ENCODE results near the gene ABCG2. TPM values are rescaled to one million over a fixed set of nuclear protein-coding genes. Genes with fewer than 3 reads are reported as not detected.

Gene ABCG2
- polyA plus RNA-seq, 1 of the 3 experiments (the other 2 are of a cell fraction): 0.02 TPM

DNA sequence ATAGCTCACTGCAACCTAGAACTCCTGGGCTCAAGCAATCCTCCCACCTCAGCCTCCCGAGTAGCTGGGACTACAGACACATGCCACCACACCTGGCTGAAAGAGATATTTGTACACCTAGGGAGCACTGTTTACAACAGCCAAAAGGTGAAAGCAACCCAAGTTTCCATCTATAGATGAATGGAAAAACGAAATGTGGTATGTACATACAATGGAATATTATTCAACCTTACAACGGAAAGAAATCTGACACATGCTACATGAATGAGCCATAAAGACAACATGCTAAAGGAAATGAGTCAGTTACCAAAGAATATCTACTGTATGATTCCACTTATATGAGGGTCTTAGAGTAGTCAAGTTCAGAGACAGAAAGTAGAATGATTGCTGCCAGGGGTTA lies 52.2 kb downstream of the ABCG2 start:
- ChIA-PET POLR2A (no interaction called here), CTCF (no interaction called here)
- 68% methylated on average over 3 of the region's 3 CpGs for WGBS (ENCODE audit: low lambda C conversion rate)
- Histone ChIP-seq H3K9me3 (no peaks in the 10 kb centered on the region), H3K9me2 (no peaks in the 10 kb centered on the region), H3K27me3 (ENCODE audit: insufficient read depth) (no peaks in the 10 kb centered on the region), H3F3A (replicated peaks; ENCODE audit: insufficient read depth) (peaks cover 16% of the 10 kb centered on the region), H3K9ac (no peak overlapping the region), H3K27ac (ENCODE audit: low read depth in 2 of 2, low read length in 1 of 2) (peak overlapping the region in 1 of 2 experiments; percentile 38; a peak in 1 of 4 replicates), H2AFZ (ENCODE audit: low read depth) (no peak overlapping the region), H3K4me3 (ENCODE audit: low read depth in 2 of 2, low read length in 1 of 2) (no peak overlapping the region), H3K79me2 (ENCODE audit: insufficient read depth) (no peaks in the 10 kb centered on the region), H3K4me1 (ENCODE audit: control insufficient read depth in 1 of 2, insufficient read depth in 2 of 2, low read depth in 1 of 2, low read length in 1 of 2) (peaks cover 0 to 2% of the 10 kb centered on the region in 2 experiments; a peak in 2 of 4 replicates), H3K4me2 (no peak overlapping the region), H3K36me3 (replicated peaks in 1 of 2; ENCODE audit: control insufficient read depth in 1 of 2, insufficient read depth in 2 of 2, low read length in 1 of 2) (no peaks in the 10 kb centered on the region), H4K20me1 (ENCODE audit: insufficient read depth) (no peaks in the 10 kb centered on the region)
- TF ChIP-seq CHD2 (IDR thresholded peaks at IDR 0.05; ENCODE audit: low read length, partially characterized antibody): no peak
- TF ChIP-seq, protein P1, sequence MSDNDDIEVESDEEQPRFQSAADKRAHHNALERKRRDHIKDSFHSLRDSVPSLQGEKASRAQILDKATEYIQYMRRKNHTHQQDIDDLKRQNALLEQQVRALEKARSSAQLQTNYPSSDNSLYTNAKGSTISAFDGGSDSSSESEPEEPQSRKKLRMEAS (IDR thresholded peaks at IDR 0.05; ENCODE audit: low read depth): no peak
- TF ChIP-seq EZH2phosphoT487 (IDR thresholded peaks at IDR 0.05; ENCODE audit: borderline replicate concordance, low read depth): no peak
- TF ChIP-seq NFIC (IDR thresholded peaks at IDR 0.05; ENCODE audit: borderline replicate concordance): no peak
- TF ChIP-seq GATA2 (CRISPR knock-in tag; IDR thresholded peaks at IDR 0.05): no peak
- no peak for TF ChIP-seq MXI1 (IDR thresholded peaks at IDR 0.05; ENCODE audit: low read depth, low read length)
- TF ChIP-seq, protein P2, sequence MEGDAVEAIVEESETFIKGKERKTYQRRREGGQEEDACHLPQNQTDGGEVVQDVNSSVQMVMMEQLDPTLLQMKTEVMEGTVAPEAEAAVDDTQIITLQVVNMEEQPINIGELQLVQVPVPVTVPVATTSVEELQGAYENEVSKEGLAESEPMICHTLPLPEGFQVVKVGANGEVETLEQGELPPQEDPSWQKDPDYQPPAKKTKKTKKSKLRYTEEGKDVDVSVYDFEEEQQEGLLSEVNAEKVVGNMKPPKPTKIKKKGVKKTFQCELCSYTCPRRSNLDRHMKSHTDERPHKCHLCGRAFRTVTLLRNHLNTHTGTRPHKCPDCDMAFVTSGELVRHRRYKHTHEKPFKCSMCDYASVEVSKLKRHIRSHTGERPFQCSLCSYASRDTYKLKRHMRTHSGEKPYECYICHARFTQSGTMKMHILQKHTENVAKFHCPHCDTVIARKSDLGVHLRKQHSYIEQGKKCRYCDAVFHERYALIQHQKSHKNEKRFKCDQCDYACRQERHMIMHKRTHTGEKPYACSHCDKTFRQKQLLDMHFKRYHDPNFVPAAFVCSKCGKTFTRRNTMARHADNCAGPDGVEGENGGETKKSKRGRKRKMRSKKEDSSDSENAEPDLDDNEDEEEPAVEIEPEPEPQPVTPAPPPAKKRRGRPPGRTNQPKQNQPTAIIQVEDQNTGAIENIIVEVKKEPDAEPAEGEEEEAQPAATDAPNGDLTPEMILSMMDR (IDR thresholded peaks at IDR 0.05): no peak
- no peak for TF ChIP-seq FOXJ3 (CRISPR knock-in tag; IDR thresholded peaks at IDR 0.05)
- no peak for TF ChIP-seq RCOR1 (IDR thresholded peaks at IDR 0.05; ENCODE audit: low read length)
- TF ChIP-seq, protein P3, sequence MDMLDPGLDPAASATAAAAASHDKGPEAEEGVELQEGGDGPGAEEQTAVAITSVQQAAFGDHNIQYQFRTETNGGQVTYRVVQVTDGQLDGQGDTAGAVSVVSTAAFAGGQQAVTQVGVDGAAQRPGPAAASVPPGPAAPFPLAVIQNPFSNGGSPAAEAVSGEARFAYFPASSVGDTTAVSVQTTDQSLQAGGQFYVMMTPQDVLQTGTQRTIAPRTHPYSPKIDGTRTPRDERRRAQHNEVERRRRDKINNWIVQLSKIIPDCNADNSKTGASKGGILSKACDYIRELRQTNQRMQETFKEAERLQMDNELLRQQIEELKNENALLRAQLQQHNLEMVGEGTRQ (IDR thresholded peaks at IDR 0.05; ENCODE audit: borderline replicate concordance, low read depth, low read length): no peak
- no peak for TF ChIP-seq FOSL2 (IDR thresholded peaks at IDR 0.05; ENCODE audit: borderline replicate concordance, low read depth)
- DNase-seq: no peak

DNA sequence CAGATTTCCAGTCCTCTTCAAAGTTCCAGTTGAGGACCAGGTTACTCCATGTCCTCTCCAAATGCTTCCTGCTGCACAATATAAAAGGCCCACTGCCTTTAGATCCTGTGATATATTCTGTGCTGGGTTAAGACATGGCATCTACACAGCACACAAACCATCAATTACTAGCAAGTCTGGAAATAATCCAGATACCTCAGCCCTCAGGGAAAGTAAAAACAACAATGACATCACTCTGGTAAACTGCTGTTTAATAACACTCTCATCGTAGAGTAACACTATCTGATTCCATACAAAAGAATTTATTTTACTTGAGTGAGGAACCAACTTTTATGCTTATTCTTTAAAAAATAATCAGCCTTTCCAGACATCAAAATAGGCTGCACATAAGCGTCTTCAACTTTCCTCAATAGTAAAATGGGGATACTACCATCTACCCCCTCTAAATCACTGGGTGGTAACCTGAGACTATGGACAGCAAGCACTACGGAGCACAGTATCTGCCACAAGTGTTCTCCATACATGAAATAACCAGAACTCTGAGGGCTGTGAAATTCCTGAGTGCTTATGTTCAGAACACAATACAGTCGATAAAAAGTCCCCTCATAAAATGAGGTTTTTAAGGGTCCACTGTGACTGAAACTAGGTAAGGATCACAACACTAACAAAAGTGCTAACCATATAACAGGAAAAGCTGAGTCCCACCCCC lies 53.4 kb downstream of the ABCG2 start:
- H3K79me2 ChIP-seq (ENCODE audit: insufficient read depth): no peaks in the 10 kb centered on the region
- peak overlapping the region; percentile 32; the same call in 1 of the 2 replicates for H2AFZ ChIP-seq (ENCODE audit: low read depth)
- peaks cover 0 to 2% of the 10 kb centered on the region in 2 experiments; a peak in 2 of 4 replicates for H3K4me1 ChIP-seq (ENCODE audit: control insufficient read depth in 1 of 2, insufficient read depth in 2 of 2, low read depth in 1 of 2, low read length in 1 of 2)
- ChIA-PET POLR2A (no interaction called here), CTCF (no interaction called here)
- WGBS (ENCODE audit: low lambda C conversion rate): 46% methylated on average over 4 of the region's 4 CpGs
- H3K9ac ChIP-seq: no peak overlapping the region; the same call in 1 of the 2 replicates
- no peak overlapping the region for H3K4me3 ChIP-seq (ENCODE audit: low read depth in 2 of 2, low read length in 1 of 2)
- H3K9me2 ChIP-seq: no peaks in the 10 kb centered on the region
- peak overlapping the region in 1 of 2 experiments; percentile 65; a peak in 2 of 4 replicates for H3K27ac ChIP-seq (ENCODE audit: low read depth in 2 of 2, low read length in 1 of 2)
- DNase-seq: peak; percentile 41
- H3K9me3 ChIP-seq: no peaks in the 10 kb centered on the region
- H4K20me1 ChIP-seq (ENCODE audit: insufficient read depth): no peaks in the 10 kb centered on the region
- H3F3A ChIP-seq (replicated peaks; ENCODE audit: insufficient read depth): peaks cover 16% of the 10 kb centered on the region
- H3K4me2 ChIP-seq: peak overlapping the region; percentile 45
- H3K36me3 ChIP-seq (replicated peaks in 1 of 2; ENCODE audit: control insufficient read depth in 1 of 2, insufficient read depth in 2 of 2, low read length in 1 of 2): no peaks in the 10 kb centered on the region
- H3K27me3 ChIP-seq (ENCODE audit: insufficient read depth): no peaks in the 10 kb centered on the region
- TF ChIP-seq GABPA (IDR thresholded peaks at IDR 0.05; ENCODE audit: low read depth) (no peak), EZH2phosphoT487 (IDR thresholded peaks at IDR 0.05; ENCODE audit: borderline replicate concordance, low read depth) (no peak), SIN3A (IDR thresholded peaks at IDR 0.05; ENCODE audit: borderline replicate concordance, low read depth, low read length) (no peak), NRF1 (IDR thresholded peaks at IDR 0.05; ENCODE audit: low read depth, low read length) (no peak), ELF1 (IDR thresholded peaks at IDR 0.05) (no peak), MEF2A (IDR thresholded peaks at IDR 0.05; ENCODE audit: borderline replicate concordance, low read depth) (no peak), RXRA (IDR thresholded peaks at IDR 0.05; ENCODE audit: borderline replicate concordance, low read depth) (no peak)
- TF ChIP-seq, protein P4, sequence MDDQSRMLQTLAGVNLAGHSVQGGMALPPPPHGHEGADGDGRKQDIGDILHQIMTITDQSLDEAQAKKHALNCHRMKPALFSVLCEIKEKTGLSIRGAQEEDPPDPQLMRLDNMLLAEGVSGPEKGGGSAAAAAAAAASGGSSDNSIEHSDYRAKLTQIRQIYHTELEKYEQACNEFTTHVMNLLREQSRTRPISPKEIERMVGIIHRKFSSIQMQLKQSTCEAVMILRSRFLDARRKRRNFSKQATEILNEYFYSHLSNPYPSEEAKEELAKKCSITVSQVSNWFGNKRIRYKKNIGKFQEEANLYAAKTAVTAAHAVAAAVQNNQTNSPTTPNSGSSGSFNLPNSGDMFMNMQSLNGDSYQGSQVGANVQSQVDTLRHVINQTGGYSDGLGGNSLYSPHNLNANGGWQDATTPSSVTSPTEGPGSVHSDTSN (IDR thresholded peaks at IDR 0.05): peak; percentile 67
- TF ChIP-seq, protein P5, sequence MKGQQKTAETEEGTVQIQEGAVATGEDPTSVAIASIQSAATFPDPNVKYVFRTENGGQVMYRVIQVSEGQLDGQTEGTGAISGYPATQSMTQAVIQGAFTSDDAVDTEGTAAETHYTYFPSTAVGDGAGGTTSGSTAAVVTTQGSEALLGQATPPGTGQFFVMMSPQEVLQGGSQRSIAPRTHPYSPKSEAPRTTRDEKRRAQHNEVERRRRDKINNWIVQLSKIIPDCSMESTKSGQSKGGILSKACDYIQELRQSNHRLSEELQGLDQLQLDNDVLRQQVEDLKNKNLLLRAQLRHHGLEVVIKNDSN (IDR thresholded peaks at IDR 0.05; ENCODE audit: borderline replicate concordance, low read depth): no peak
- TF ChIP-seq, protein P6, sequence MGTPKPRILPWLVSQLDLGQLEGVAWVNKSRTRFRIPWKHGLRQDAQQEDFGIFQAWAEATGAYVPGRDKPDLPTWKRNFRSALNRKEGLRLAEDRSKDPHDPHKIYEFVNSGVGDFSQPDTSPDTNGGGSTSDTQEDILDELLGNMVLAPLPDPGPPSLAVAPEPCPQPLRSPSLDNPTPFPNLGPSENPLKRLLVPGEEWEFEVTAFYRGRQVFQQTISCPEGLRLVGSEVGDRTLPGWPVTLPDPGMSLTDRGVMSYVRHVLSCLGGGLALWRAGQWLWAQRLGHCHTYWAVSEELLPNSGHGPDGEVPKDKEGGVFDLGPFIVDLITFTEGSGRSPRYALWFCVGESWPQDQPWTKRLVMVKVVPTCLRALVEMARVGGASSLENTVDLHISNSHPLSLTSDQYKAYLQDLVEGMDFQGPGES (IDR thresholded peaks at IDR 0.05; ENCODE audit: low read depth, low read length): no peak
- TF ChIP-seq, protein P3 (IDR thresholded peaks at IDR 0.05; ENCODE audit: borderline replicate concordance, low read depth, low read length): no peak
